GM23338 (cell line): ENCODE measurements around the gene DGKD. TPM values are rescaled to one million over a fixed set of nuclear protein-coding genes. Genes with fewer than 3 reads are reported as not detected.

ENCODE experiments used
- ATAC-seq: fragments of 200-7000 bp; cut with Tn5 transposase; 3 replicates; pipeline ENCODE4 v1.9.1; 2020
- DNase-seq: peaks from one replicate; pipeline ENCODE4 v3.0.0-alpha.2; 2015; ENCODE audit warnings: low spot score
- H2AFZ ChIP-seq: fragments of 200-600 bp; sonication (generic); 2 replicates; pipeline ENCODE4 v1.8.0; 2016; ENCODE audit warnings: antibody characterized with exemption, mild to moderate bottlenecking, moderate library complexity
- H3F3A ChIP-seq: fragments of 200-600 bp; sonication (generic); replicated peaks from 2 replicates; pipeline ENCODE4 v1.8.0; 2017; ENCODE audit warnings: antibody characterized with exemption, mixed run types, low read depth
- H3K27ac ChIP-seq: fragments of 200-600 bp; sonication (generic); 2 replicates; pipeline ENCODE4 v1.6.1; 2016; ENCODE audit warnings: low read depth
- H3K27me3 ChIP-seq: fragments of 200-600 bp; sonication (generic); 2 replicates; pipeline ENCODE4 v1.8.0; 2016; ENCODE audit warnings: mild to moderate bottlenecking, mixed run types, moderate library complexity; ENCODE audit not compliant: insufficient read depth
- H3K36me3 ChIP-seq: fragments of 200-600 bp; sonication (generic); 2 replicates; pipeline ENCODE4 v1.8.0; 2016; ENCODE audit warnings: mild to moderate bottlenecking; ENCODE audit not compliant: insufficient read depth
- H3K4me1 ChIP-seq: fragments of 200-600 bp; sonication (generic); 2 replicates; pipeline ENCODE4 v1.8.0; 2016; ENCODE audit warnings: mild to moderate bottlenecking, moderate library complexity; ENCODE audit not compliant: insufficient read depth
- H3K4me2 ChIP-seq: fragments of 200-600 bp; sonication (generic); 2 replicates; pipeline ENCODE4 v1.7.1; 2017; ENCODE audit warnings: mixed run types
- H3K4me3 ChIP-seq: fragments of 200-600 bp; sonication (generic); 2 replicates; pipeline ENCODE4 v1.6.1; 2016; ENCODE audit warnings: mixed run types
- H3K79me2 ChIP-seq: fragments of 200-600 bp; sonication (generic); replicated peaks from 2 replicates; pipeline ENCODE4 v1.8.0; 2017; ENCODE audit warnings: mild to moderate bottlenecking; ENCODE audit not compliant: insufficient read depth
- H3K9me2 ChIP-seq: fragments of 200-600 bp; sonication (generic); 2 replicates; pipeline ENCODE4 v1.8.0; 2017; ENCODE audit not compliant: insufficient read depth
- H4K20me1 ChIP-seq: fragments of 200-600 bp; sonication (generic); replicated peaks from 2 replicates; pipeline ENCODE4 v1.8.0; 2017; ENCODE audit warnings: mild to moderate bottlenecking; ENCODE audit not compliant: insufficient read depth
- H3K27ac Mint-ChIP-seq: 2 replicates; pipeline ENCODE4 v1.8.0; 2020; ENCODE audit warnings: inconsistent platforms, mild to moderate bottlenecking, moderate library complexity, mixed read lengths
- H3K27me3 Mint-ChIP-seq: 3 replicates; pipeline ENCODE4 v1.8.0; 2022; ENCODE audit warnings: low read depth, mild to moderate bottlenecking, moderate library complexity, mixed read lengths, inconsistent platforms; ENCODE audit not compliant: insufficient read depth, poor library complexity
- H3K36me3 Mint-ChIP-seq: 3 replicates; pipeline ENCODE4 v1.8.0; 2021; ENCODE audit warnings: low read depth, mild to moderate bottlenecking, inconsistent platforms, moderate library complexity, mixed read lengths
- H3K4me1 Mint-ChIP-seq: 3 replicates; pipeline ENCODE4 v1.8.0; 2020; ENCODE audit warnings: mild to moderate bottlenecking, inconsistent platforms, mixed read lengths
- H3K4me3 Mint-ChIP-seq: 3 replicates; pipeline ENCODE4 v1.8.0; 2021; ENCODE audit warnings: moderate library complexity, mild to moderate bottlenecking, inconsistent platforms, mixed read lengths
- H3K9me3 Mint-ChIP-seq: 3 replicates; pipeline ENCODE4 v1.8.0; 2020; ENCODE audit warnings: moderate library complexity, mild to moderate bottlenecking, inconsistent platforms, mixed read lengths
- CREB1 ChIP-seq: fragments of 250-450 bp; sonication (Bioruptor Pico); IDR thresholded peaks from 2 replicates; pipeline ENCODE4 v1.5.0; 2020; ENCODE audit warnings: low read depth, mild to moderate bottlenecking, moderate library complexity
- EZH2phosphoT487 ChIP-seq: fragments of 200-600 bp; sonication (generic); IDR thresholded peaks from one replicate; pipeline ENCODE4 v1.8.1; 2018; ENCODE audit warnings: antibody characterized with exemption; ENCODE audit not compliant: unreplicated experiment
- NANOG ChIP-seq: IDR thresholded peaks from 2 replicates; pipeline ENCODE4 v1.6.1; 2016; ENCODE audit warnings: antibody characterized with exemption, borderline replicate concordance
- POLR2AphosphoS5 ChIP-seq: IDR thresholded peaks from 2 replicates; pipeline ENCODE4 v1.6.1; 2016; ENCODE audit warnings: antibody characterized with exemption, low read depth
- ZNF114 ChIP-seq: fragments of 250-450 bp; sonication (Bioruptor Pico); IDR thresholded peaks from 2 replicates; pipeline ENCODE4 v1.5.0; 2020; ENCODE audit warnings: mild to moderate bottlenecking, moderate library complexity
- ZNF331 ChIP-seq: fragments of 250-450 bp; sonication (Bioruptor Pico); IDR thresholded peaks from 2 replicates; pipeline ENCODE4 v1.5.0; 2020; ENCODE audit warnings: low read depth, mild to moderate bottlenecking, moderate library complexity
- polyA plus RNA-seq: library from polyadenylated mRNA; unstranded; fragments of >200 nt; fragmentation: Nextera tagmentation; extraction: Ambion mirVana; gene quantifications from 2 replicates; pipeline ENCODE4 v1.2.1, GENCODE V29; 2016
- total RNA-seq: library from RNA; depleted of rRNA; stranded (reverse); fragments of >200 nt; shearing (Covaris generic); gene quantifications from 2 replicates; pipeline ENCODE4 v1.2.3, GENCODE V29; 2014
- TF ChIP-seq, protein P1 (sequence below): IDR thresholded peaks from 2 replicates; pipeline ENCODE4 v1.6.1; 2016; ENCODE audit warnings: antibody characterized with exemption
- TF ChIP-seq, protein P2 (sequence below), 2 experiments: fragments of 200-600 bp in 1 of 2; sonication (generic) in 1 of 2; conservative IDR thresholded peaks; 2 replicates each; pipeline versions ENCODE4 v1.5.1 to v1.6.1; 2016 to 2017; ENCODE audit warnings: antibody characterized with exemption in 2 of 2, low read depth in 2 of 2, mild to moderate bottlenecking in 2 of 2, moderate library complexity in 1 of 2
- TF ChIP-seq, protein P3 (sequence below): fragments of 250-450 bp; sonication (Bioruptor Pico); IDR thresholded peaks from 2 replicates; pipeline ENCODE4 v1.5.0; 2020; ENCODE audit warnings: mild to moderate bottlenecking, moderate library complexity
- TF ChIP-seq, protein P4 (sequence below): IDR thresholded peaks from one replicate; pipeline ENCODE4 v1.6.1; 2018; ENCODE audit warnings: antibody characterized with exemption; ENCODE audit not compliant: unreplicated experiment

DGKD gene
- total and polyA plus RNA-seq, 2 experiments from 2014 or later = 11.1 to 23.4 TPM

DNA sequence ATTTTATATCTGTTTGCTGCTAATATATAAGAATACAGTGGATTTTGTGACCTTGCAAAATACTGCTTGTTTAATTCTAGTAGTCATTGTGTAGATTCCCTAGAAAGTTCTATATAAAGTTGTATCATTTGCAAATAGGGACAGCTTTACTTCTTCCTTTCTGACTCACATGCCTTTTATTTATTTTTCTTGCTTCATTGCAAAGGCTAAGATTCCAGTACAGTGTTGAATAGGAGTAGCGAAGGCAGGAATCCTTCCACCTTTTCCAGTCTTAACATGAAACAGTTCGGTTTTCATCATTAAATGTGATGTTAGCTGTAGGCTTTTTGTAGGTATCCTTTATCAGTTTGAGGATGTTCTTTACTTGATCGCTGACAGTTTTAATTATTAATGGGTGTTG lies 58.1 kb downstream of the DGKD start (continued):
- TF ChIP-seq, protein P1, sequence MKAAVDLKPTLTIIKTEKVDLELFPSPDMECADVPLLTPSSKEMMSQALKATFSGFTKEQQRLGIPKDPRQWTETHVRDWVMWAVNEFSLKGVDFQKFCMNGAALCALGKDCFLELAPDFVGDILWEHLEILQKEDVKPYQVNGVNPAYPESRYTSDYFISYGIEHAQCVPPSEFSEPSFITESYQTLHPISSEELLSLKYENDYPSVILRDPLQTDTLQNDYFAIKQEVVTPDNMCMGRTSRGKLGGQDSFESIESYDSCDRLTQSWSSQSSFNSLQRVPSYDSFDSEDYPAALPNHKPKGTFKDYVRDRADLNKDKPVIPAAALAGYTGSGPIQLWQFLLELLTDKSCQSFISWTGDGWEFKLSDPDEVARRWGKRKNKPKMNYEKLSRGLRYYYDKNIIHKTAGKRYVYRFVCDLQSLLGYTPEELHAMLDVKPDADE = no peak
- no peak for TF ChIP-seq NANOG
- TF ChIP-seq EZH2phosphoT487 = no peak
- no peak for TF ChIP-seq ZNF331 (CRISPR knock-in tag)
- TF ChIP-seq, protein P2, sequence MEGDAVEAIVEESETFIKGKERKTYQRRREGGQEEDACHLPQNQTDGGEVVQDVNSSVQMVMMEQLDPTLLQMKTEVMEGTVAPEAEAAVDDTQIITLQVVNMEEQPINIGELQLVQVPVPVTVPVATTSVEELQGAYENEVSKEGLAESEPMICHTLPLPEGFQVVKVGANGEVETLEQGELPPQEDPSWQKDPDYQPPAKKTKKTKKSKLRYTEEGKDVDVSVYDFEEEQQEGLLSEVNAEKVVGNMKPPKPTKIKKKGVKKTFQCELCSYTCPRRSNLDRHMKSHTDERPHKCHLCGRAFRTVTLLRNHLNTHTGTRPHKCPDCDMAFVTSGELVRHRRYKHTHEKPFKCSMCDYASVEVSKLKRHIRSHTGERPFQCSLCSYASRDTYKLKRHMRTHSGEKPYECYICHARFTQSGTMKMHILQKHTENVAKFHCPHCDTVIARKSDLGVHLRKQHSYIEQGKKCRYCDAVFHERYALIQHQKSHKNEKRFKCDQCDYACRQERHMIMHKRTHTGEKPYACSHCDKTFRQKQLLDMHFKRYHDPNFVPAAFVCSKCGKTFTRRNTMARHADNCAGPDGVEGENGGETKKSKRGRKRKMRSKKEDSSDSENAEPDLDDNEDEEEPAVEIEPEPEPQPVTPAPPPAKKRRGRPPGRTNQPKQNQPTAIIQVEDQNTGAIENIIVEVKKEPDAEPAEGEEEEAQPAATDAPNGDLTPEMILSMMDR (conservative IDR thresholded peaks at IDR 0.05; ENCODE audit: low read depth in 2 of 2) = no peak

DNA sequence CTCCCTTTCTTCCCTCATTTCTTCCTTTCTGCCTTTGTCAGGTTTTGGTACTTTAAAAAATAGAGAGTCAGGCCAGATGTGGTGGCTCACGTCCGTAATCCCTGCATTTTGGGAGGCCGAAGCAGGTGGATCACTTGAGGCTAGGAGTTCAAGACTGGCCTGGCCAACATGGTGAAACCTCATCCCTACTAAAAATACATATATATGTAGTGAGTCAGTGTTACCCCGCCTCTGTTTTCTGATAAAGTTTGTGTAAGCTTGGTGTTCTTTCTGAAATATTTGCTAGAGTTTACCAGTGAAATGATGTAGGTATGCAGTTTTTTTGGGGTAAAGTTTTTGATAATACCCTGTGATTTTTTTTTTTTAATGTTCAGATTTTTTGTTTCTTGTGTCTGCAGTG lies 58.8 kb downstream of the DGKD start:
- Histone ChIP-seq H3F3A (no peaks in the 10 kb centered on the region), H4K20me1 (no peaks in the 10 kb centered on the region), H3K27me3 (no peaks in the 10 kb centered on the region), H3K27ac (no peak overlapping the region), H3K36me3 (peaks cover 8% of the 10 kb centered on the region; the same call in 1 of the 2 replicates), H2AFZ (no peak overlapping the region), H3K4me2 (no peak overlapping the region), H3K4me1 (no peaks in the 10 kb centered on the region; the same call in 1 of the 2 replicates), H3K79me2 (peaks cover 15% of the 10 kb centered on the region), H3K4me3 (no peak overlapping the region), H3K9me2 (no peaks in the 10 kb centered on the region)
- ATAC-seq (no peak), DNase-seq (no peak)
- no peak overlapping the region for H3K4me3 Mint-ChIP-seq
- peaks cover 25% of the 10 kb centered on the region for H3K36me3 Mint-ChIP-seq
- peaks cover 18% of the 10 kb centered on the region for H3K9me3 Mint-ChIP-seq
- no peak overlapping the region for H3K27ac Mint-ChIP-seq
- peaks cover 4% of the 10 kb centered on the region for H3K27me3 Mint-ChIP-seq
- H3K4me1 Mint-ChIP-seq = peaks cover 10% of the 10 kb centered on the region; the same call in 2 of the 3 replicates
- TF ChIP-seq POLR2AphosphoS5 (no peak), CREB1 (no peak), EZH2phosphoT487 (no peak), ZNF331 (CRISPR knock-in tag) (no peak), ZNF114 (no peak)
- TF ChIP-seq, protein P2 (conservative IDR thresholded peaks at IDR 0.05; ENCODE audit: low read depth in 2 of 2) = no peak
- TF ChIP-seq, protein P3, sequence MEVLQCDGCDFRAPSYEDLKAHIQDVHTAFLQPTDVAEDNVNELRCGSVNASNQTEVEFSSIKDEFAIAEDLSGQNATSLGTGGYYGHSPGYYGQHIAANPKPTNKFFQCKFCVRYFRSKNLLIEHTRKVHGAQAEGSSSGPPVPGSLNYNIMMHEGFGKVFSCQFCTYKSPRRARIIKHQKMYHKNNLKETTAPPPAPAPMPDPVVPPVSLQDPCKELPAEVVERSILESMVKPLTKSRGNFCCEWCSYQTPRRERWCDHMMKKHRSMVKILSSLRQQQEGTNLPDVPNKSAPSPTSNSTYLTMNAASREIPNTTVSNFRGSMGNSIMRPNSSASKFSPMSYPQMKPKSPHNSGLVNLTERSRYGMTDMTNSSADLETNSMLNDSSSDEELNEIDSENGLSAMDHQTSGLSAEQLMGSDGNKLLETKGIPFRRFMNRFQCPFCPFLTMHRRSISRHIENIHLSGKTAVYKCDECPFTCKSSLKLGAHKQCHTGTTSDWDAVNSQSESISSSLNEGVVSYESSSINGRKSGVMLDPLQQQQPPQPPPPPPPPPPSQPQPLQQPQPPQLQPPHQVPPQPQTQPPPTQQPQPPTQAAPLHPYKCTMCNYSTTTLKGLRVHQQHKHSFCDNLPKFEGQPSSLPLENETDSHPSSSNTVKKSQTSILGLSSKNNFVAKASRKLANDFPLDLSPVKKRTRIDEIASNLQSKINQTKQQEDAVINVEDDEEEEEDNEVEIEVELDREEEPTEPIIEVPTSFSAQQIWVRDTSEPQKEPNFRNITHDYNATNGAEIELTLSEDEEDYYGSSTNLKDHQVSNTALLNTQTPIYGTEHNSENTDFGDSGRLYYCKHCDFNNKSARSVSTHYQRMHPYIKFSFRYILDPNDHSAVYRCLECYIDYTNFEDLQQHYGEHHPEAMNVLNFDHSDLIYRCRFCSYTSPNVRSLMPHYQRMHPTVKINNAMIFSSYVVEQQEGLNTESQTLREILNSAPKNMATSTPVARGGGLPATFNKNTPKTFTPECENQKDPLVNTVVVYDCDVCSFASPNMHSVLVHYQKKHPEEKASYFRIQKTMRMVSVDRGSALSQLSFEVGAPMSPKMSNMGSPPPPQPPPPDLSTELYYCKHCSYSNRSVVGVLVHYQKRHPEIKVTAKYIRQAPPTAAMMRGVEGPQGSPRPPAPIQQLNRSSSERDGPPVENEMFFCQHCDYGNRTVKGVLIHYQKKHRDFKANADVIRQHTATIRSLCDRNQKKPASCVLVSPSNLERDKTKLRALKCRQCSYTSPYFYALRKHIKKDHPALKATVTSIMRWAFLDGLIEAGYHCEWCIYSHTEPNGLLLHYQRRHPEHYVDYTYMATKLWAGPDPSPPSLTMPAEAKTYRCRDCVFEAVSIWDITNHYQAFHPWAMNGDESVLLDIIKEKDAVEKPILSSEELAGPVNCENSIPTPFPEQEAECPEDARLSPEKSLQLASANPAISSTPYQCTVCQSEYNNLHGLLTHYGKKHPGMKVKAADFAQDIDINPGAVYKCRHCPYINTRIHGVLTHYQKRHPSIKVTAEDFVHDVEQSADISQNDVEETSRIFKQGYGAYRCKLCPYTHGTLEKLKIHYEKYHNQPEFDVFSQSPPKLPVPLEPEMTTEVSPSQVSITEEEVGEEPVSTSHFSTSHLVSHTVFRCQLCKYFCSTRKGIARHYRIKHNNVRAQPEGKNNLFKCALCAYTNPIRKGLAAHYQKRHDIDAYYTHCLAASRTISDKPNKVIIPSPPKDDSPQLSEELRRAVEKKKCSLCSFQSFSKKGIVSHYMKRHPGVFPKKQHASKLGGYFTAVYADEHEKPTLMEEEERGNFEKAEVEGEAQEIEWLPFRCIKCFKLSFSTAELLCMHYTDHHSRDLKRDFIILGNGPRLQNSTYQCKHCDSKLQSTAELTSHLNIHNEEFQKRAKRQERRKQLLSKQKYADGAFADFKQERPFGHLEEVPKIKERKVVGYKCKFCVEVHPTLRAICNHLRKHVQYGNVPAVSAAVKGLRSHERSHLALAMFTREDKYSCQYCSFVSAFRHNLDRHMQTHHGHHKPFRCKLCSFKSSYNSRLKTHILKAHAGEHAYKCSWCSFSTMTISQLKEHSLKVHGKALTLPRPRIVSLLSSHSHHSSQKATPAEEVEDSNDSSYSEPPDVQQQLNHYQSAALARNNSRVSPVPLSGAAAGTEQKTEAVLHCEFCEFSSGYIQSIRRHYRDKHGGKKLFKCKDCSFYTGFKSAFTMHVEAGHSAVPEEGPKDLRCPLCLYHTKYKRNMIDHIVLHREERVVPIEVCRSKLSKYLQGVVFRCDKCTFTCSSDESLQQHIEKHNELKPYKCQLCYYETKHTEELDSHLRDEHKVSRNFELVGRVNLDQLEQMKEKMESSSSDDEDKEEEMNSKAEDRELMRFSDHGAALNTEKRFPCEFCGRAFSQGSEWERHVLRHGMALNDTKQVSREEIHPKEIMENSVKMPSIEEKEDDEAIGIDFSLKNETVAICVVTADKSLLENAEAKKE = no peak
- TF ChIP-seq, protein P4, sequence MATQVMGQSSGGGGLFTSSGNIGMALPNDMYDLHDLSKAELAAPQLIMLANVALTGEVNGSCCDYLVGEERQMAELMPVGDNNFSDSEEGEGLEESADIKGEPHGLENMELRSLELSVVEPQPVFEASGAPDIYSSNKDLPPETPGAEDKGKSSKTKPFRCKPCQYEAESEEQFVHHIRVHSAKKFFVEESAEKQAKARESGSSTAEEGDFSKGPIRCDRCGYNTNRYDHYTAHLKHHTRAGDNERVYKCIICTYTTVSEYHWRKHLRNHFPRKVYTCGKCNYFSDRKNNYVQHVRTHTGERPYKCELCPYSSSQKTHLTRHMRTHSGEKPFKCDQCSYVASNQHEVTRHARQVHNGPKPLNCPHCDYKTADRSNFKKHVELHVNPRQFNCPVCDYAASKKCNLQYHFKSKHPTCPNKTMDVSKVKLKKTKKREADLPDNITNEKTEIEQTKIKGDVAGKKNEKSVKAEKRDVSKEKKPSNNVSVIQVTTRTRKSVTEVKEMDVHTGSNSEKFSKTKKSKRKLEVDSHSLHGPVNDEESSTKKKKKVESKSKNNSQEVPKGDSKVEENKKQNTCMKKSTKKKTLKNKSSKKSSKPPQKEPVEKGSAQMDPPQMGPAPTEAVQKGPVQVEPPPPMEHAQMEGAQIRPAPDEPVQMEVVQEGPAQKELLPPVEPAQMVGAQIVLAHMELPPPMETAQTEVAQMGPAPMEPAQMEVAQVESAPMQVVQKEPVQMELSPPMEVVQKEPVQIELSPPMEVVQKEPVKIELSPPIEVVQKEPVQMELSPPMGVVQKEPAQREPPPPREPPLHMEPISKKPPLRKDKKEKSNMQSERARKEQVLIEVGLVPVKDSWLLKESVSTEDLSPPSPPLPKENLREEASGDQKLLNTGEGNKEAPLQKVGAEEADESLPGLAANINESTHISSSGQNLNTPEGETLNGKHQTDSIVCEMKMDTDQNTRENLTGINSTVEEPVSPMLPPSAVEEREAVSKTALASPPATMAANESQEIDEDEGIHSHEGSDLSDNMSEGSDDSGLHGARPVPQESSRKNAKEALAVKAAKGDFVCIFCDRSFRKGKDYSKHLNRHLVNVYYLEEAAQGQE = no peak
